GM18517 (cell line): ENCODE results near the gene PPP1R37.

ENCODE experiments used
- ATAC-seq: cut with Tn5 transposase; IDR thresholded peaks from one replicate; pipeline ENCODE4 v1.9.1; 2021; ENCODE audit warnings: mild to moderate bottlenecking, moderate library complexity; ENCODE audit not compliant: unreplicated experiment

Gene PPP1R37

GRCh38 chr19:45113628-45114027, 20.6 kb downstream of the PPP1R37 start:
- ATAC-seq: no peak

- no peak for ATAC-seq
These were observed 21.1 kb downstream of the PPP1R37 start for GRCh38 chr19:45114116-45114515.

GRCh38 chr19:45115809-45116615, 23.0 kb downstream of the PPP1R37 start:
- no peak for ATAC-seq

- no peak for ATAC-seq
These were observed 24.2 kb downstream of the PPP1R37 start for GRCh38 chr19:45117167-45117594.

DNA sequence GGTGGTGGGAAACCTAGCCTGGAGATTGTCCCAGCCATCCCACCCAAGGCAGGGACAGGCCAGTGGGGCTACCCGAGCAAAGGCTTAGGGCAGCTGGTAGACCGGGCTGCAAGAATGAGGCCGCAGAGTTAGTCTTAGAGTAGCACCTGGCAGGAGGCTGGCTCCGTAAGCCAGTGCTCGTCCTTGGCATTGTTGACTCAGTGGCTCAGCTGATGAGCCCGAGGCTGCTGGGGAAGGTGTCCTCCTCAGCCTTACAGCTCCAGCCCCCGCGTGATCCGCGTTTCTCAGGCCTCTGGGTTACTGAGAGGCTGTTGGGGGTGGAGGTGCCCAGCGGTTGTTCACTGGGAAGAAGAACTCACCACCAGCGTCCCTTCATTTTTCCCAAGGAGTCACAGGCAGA, 24.7 kb downstream of the PPP1R37 start:
- no peak for ATAC-seq

DNA sequence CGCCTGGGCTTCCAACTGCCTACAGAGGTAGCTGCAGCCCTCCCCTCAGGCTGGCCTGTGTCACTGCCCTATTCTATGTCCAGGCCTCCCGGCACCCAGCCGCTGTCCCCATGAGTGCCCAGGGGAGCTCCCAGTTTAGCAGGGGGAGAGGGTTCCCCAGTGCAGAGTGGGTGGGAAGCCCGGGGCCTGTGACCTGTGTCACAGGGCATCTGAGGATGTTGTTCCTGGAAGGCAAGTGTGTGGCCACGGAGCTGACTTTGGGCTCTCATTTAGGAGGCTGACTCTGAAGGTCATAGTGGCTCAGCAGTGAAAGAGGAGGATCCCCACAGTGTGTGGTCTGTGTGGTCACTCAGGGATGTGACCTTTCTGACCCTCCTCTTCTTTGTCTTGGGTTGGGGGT, 25.1 kb downstream of the PPP1R37 start:
- peak; percentile 12 for ATAC-seq

DNA sequence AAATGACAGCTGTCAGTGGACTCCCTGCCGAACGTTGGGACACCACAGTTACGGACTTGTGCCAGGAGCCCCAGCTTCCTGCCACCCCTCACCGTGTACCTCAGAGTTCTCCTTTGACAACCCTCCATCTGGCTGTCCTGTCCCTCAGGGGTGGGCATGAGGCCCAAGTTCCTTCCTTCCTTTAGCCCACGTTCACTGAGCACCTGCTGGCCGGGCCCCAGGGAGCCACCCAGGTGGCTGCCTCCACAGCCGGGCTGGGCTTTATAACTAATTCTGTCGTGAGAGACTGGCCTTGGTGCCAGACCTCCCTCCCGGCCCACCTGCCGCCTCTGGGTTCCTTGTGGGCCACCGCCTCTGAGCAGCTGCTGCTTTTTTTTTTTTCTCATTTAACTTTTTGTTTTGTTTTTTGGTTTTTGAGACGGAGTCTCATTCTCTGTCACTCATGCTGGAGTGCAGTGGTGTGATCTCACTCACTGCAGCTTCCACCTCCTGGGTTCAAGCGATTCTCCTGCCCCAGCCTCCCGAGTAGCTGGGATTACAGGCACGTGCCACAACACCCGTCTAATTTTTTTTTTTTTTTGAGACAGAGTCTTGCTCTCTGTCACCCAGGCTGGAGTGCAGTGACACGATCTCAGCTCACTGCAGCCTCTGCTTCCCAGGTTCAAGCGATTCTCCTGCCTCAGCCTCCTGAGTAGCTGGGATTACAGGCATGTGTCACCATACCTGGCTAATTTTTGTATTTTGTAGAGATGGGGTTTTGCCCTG, 25.8 kb downstream of the PPP1R37 start:
- ATAC-seq: peak; percentile 37

DNA sequence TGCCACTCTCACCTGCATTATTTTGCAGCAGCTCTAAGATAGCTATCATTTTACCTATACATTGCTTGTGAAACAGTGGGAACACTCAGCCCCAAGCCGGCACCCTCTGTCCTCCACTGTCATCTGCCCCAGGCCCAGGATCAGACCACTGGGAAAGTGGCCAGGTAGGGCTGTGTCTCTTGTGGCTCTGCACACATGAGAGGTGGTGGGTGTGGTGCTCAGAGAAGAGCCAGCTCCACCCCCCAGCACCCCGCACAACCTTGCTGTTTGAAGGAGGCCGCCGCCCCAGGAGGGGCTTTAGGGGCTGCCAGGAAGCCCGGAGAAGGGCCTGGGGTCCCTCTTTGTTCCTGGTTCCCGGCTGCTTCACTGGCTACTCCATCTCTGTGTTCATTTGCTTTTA, 26.6 kb downstream of the PPP1R37 start:
- no peak for ATAC-seq

DNA sequence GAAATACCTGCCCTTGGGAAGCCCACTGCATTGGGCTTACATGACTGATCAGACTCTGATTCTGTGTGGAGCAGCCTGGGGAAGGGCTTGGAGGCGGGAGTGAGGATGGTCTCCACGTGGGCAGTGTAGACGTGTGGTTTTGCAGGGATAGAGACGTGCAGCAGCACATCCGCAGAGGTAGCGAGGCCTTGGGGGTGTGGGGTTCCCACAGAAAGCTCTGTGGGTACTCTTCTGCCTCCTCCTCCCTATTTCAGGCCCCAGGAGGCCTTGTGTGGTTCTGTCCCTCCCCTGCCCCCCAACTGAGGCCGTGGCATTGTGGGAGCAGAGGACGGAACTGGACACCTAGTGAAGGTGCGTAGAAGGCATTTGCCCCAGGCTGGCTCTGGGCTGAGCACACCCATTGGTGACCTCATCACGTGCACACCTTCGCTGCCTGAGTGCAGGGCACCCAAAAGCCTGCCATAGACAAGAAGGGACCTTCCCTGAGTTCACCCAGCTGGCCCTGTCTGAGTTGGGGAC, 28.9 kb downstream of the PPP1R37 start:
- ATAC-seq: no peak

DNA sequence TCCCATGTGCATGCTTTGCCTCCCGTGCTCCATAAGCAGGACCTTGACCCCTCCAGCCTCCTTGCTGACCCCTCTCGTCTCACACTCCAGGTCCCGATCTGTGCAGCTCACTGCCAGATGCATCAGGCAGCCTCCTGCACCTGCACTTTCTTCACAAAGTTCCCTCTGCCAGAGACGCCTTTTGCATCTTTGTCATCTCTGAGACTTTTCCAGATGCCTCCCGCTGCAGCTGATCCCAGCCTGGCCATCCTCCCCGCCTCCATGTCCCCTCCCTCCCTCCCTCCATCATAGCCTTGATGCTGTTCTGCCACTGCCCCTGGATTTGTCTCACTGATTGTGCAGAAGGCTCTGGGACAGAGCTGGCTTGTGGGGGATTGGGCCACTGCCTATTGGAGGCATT, 29.9 kb downstream of the PPP1R37 start:
- no peak for ATAC-seq

DNA sequence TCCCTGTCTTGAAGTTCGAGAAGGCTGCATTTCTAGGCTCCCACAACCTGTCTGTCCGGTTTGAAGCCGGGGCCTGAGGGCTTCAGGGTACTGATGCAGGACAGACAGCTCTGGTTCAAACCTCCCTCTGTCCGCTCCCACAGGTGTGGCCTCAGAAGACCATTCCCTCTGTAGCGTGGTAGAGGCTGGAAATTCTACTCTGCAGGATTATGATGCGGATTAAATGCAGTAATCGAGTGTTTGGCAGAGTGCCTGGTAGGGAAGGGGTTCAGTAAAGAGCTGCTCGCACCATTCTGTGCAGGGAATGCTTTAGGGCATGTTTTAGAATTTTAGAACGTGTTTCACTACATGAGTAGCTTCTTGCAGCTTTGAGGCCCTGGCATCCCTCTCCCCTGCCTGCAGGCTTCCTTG, 30.5 kb downstream of the PPP1R37 start:
- no peak for ATAC-seq

GRCh38 chr19:45124021-45124420, 31.0 kb downstream of the PPP1R37 start:
- ATAC-seq: no peak

DNA sequence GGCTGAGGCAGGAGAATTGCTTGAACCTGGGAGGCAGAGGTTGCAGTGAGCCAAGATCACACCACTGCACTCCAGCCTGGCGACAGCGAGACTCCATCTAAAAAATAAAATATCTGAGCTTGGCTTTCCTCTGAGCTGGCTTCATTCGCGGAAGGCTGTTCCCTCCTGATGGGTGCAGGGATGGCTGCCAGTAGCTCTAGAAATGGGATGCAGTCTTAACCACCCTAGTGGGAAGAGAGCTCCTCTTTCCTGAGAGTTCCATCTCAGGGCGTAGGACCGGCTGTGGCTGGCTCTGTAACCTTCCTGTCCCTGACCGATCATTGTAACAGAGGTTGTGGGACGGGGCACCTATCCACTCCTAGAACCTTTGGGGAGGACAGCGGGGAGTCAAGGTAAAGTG, 32.4 kb downstream of the PPP1R37 start:
- no peak for ATAC-seq

GRCh38 chr19:45125975-45126493, 33.1 kb downstream of the PPP1R37 start:
- no peak for ATAC-seq

GRCh38 chr19:45126654-45127053, 33.7 kb downstream of the PPP1R37 start:
- ATAC-seq: no peak

GRCh38 chr19:45128146-45128545, 35.2 kb downstream of the PPP1R37 start:
- ATAC-seq: no peak

- ATAC-seq: no peak
These were observed 35.8 kb downstream of the PPP1R37 start for GRCh38 chr19:45128806-45129205.

DNA sequence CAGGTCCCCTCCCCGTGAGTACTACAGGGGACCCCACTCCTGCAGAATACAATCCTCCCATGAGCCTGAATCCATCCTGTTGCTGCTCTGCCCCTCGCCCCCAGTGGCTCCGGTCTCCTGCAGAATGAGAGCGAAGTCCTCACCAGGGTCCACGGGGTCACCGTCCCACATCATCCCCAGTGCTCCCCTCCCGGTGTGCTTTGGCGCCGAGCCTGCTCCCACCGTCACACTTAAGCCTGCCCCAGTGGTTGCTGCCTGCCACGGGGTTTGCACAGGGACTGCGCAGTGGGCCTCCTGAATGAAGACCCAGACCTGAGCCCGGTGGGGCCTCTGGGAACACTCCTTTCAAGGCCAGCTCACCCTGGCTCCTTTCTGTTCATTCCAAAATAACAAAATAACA, 37.3 kb downstream of the PPP1R37 start:
- no peak for ATAC-seq

- no peak for ATAC-seq
These were observed 38.1 kb downstream of the PPP1R37 start for GRCh38 chr19:45130888-45131615.

DNA sequence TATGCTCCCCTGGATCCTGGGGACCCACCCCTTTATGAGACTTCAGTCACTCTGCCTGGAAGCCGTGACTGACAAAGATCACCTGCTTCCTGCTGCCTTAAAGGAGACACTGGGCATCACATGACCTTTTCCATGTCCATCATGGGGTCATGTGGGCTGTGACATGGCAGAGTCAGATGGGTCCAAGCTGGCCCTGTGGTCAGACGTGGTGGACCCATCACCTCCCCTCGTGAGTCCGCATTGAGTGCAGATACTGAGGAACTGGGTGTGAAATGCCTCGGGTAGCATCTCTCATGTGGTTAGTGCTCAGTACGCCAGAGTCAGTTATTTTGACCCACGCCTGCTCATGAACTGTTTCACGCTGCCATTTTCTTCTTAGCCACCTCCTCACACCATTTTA, 40.7 kb downstream of the PPP1R37 start:
- no peak for ATAC-seq
